Prostate gland (tissue), 2 donors: Measurements from ENCODE around the gene HNRNPH3.

Source experiments
- CTCF ChIP-seq, 4 experiments: fragments of 200-600 bp in 2 of 4; fragments of 450-650 bp in 2 of 4; sonication (generic) in 2 of 4; IDR thresholded peaks; 1 replicate in 3 of 4; 2 replicates in 1 of 4; pipeline ENCODE4 v1.5.1; 2016 to 2019; ENCODE audit warnings: antibody characterized with exemption in 4 of 4, mild to moderate bottlenecking in 2 of 4, moderate library complexity in 2 of 4
- POLR2A ChIP-seq: fragments of 450-650 bp; IDR thresholded peaks from one replicate; pipeline ENCODE4 v1.6.1; 2016; ENCODE audit warnings: antibody characterized with exemption, mild to moderate bottlenecking
- POLR2AphosphoS5 ChIP-seq: sonication (generic); formaldehyde crosslinking; IDR thresholded peaks from one replicate; pipeline ENCODE4 v1.6.1; 2017; ENCODE audit warnings: antibody characterized with exemption

GRCh38 chr10:68288717-68289116 is 43.1 kb upstream of the HNRNPH3 start:
- TF ChIP-seq CTCF (IDR thresholded peaks at IDR 0.05) (no peak), POLR2A (no peak), POLR2AphosphoS5 (no peak)
